Body of pancreas (tissue), 4 donors: ENCODE data around the gene ABCG8.

ENCODE experiments used
- CTCF ChIP-seq, 7 experiments: fragments of 450-650 bp in 4 of 7; fragments of 200-600 bp in 3 of 7; sonication (generic) in 3 of 7; IDR thresholded peaks; one replicate each; pipeline ENCODE4 v1.5.1; 2016 to 2019; ENCODE audit warnings: antibody characterized with exemption in 7 of 7
- POLR2A ChIP-seq, 3 donors: fragments of 450-650 bp; IDR thresholded peaks; one replicate each; pipeline ENCODE4 v1.6.1; 2016; ENCODE audit warnings: antibody characterized with exemption in 3 of 3, mild to moderate bottlenecking in 2 of 3

- TF ChIP-seq CTCF (IDR thresholded peaks at IDR 0.05) (no peak), POLR2A (IDR thresholded peaks at IDR 0.05) (no peak)
Observed at GRCh38 chr2:43838560-43839267, at the start of gene ABCG8, which contains the start of gene ABCG5.
